Measurements from ENCODE around the gene HMGN1.

Gene HMGN1

DNA sequence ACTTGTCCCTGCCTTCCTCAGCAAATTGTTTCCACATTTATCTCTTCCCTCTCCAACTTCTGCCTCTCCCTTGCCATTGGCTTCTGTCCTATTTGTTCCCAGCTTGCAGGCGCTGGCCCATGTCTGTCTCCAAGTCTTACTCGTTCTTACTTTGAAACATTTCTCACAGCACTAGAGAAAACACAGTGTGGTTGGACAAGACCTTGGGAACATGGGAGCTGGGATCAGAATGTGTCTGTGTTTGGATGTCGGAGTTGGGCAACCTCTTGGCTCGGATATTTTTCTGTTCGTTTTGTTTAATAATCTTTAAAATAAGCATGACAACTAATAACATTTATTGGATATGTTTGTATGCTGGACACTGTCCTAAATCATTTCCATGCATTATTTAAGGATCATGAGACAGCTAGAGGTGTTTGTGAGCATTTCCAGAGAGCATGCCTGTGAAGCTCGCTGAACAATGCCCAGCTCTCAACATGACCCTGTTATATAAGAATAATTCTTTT, 29.6 kb downstream of the HMGN1 start:
- TF ChIP-seq, protein P1, sequence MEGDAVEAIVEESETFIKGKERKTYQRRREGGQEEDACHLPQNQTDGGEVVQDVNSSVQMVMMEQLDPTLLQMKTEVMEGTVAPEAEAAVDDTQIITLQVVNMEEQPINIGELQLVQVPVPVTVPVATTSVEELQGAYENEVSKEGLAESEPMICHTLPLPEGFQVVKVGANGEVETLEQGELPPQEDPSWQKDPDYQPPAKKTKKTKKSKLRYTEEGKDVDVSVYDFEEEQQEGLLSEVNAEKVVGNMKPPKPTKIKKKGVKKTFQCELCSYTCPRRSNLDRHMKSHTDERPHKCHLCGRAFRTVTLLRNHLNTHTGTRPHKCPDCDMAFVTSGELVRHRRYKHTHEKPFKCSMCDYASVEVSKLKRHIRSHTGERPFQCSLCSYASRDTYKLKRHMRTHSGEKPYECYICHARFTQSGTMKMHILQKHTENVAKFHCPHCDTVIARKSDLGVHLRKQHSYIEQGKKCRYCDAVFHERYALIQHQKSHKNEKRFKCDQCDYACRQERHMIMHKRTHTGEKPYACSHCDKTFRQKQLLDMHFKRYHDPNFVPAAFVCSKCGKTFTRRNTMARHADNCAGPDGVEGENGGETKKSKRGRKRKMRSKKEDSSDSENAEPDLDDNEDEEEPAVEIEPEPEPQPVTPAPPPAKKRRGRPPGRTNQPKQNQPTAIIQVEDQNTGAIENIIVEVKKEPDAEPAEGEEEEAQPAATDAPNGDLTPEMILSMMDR (IDR thresholded peaks at IDR 0.05) = no peak
- DNase-seq (ENCODE audit: low spot score) = no peak
- H3K27ac ChIP-seq = peak overlapping the region in 1 of 2 donors; percentile 24
- H3K4me3 ChIP-seq = no peak overlapping the region

DNA sequence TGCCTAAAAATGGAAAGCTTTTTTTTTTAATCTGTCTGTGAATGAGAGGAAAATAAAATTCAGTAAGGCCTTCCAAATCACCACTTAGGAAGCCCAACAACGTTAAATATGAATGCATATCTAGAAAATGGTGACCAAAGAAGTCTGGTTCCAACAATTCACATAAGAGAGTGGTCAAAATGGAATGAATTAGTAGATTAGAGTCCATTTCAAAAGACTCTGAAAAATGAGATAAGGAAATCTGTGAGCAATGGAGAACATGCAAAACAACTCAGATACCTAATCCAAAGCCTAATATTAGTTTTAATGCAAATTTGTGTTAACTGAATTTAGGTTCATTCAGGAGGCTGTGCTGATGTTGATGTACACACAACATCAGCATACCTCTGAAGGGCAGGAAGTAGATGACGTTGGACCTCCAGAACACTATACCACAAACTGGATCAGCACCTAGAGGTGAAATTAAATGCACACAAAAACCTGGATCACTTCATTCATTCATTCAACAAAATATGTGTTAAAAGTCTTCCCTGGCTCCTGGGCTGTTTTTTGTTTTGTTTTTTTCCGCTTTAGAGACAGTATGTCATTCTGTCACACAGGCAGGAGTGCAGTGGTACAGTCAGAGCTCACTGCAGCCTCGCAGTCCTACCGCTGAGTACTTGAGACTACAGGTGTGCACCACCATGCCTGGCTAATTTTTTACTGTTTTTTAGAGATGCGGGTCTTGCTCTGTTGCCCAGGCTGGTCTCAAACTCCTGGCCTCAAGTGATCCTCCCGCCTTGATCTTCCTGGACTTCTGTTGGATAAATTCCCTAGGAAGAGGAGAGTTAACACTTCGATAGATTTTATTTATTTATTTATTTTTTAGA, 30.6 kb downstream of the HMGN1 start:
- no peak overlapping the region for H3K27ac ChIP-seq
- DNase-seq (ENCODE audit: low spot score) = no peak
- no peak overlapping the region for H3K4me3 ChIP-seq
- TF ChIP-seq, protein P1 (IDR thresholded peaks at IDR 0.05) = no peak

DNA sequence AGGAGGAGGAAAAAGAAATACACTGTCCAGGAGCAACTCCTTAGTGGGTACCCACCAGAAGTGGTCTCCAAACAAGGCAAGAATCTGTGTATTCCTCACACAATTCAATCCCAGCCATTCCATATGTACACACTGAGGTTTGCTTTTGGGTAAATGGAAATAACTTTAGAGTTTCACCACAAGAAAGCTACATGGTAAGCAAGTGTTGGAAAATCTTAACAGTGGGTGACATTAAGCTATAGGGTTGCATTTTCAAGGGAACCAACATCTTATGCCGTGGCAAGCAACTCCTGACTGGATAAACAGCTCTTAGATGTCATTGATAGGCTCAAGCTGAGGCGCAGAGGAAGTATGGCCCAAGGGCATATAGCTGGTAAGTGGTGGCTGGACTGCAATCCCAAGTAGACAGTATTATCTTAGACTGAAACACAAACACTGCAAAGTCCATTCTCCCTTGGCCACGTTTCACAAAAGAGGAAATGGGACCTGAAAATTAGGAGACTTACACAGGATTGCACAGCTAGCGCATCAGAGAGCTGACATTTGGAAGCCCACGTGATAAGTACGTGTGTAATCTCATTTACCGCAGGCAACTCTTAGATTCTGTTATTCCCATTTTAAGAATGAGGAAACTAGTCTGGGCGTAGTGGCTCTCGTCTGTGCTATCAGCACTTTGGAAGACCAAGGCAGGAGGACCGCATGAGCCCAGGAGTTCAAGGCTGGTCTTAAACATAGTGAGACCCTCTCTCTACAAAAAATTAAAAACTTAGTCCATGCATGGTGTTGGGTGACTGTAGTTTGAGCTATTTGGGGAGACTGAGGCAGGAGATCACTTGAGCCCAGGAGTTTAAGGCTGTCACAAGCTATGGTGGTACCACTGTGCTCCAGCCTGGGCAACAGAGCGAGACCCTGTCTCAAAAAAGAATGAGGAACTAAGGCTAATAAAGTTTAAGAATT, 31.5 kb downstream of the HMGN1 start:
- DNase-seq (ENCODE audit: low spot score) = no peak
- Histone ChIP-seq H3K4me3 (no peak overlapping the region), H3K27ac (no peak overlapping the region)
- TF ChIP-seq, protein P1 (IDR thresholded peaks at IDR 0.05) = no peak

- Histone ChIP-seq H3K27ac (no peak overlapping the region), H3K4me3 (no peak overlapping the region)
- TF ChIP-seq, protein P1 (IDR thresholded peaks at IDR 0.05) = no peak
- DNase-seq (ENCODE audit: low spot score) = no peak
Measured at GRCh38 chr21:39316729-39317128, 32.2 kb downstream of the HMGN1 start.

- Histone ChIP-seq H3K27ac (no peak overlapping the region), H3K4me3 (no peak overlapping the region)
- no peak for DNase-seq (ENCODE audit: low spot score)
- TF ChIP-seq, protein P1 (IDR thresholded peaks at IDR 0.05) = no peak
Measured at GRCh38 chr21:39315603-39316445, 33.1 kb downstream of the HMGN1 start.

All from coronary artery (tissue), 2 donors.